ENCODE data around the gene STAT5A. TPM values are rescaled to one million over a fixed set of nuclear protein-coding genes. Genes with fewer than 3 reads are reported as not detected.

The STAT5A gene
- total RNA-seq, 4 donors from 2014 or later: 32.1 to 56.0 (median 45.6) TPM

DNA sequence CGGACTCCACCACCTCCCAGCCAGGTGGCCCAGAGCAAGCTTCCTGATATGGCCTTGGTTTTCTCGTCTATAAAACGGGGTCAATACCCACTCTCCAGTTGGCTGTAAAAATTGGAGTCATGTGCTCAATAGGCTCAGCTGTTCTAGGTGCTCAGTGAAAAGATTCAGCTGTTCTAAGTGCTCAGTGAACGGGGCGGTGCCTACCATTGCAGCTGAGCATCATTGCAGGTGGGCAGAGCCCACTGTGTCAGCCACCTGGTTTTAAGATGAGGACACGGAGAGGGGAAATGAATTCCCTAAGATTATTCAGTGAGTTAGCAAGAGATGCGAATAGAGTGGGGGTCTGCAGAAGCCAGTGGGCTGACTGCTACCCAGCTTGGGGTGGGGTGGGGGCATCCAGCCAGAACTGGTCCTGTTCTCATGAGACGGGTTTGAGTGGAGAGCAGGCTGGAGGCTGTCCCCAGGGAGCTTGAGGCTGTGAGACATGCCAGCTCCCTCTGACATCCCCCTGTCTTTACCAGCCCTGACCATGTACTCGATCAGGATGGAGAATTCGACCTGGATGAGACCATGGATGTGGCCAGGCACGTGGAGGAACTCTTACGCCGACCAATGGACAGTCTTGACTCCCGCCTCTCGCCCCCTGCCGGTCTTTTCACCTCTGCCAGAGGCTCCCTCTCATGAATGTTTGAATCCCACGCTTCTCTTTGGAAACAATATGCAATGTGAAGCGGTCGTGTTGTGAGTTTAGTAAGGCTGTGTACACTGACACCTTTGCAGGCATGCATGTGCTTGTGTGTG, 21.9 kb downstream of the STAT5A start:
- no peak overlapping the region for H3K27ac ChIP-seq
- H3K9me3 ChIP-seq: no peaks in the 10 kb centered on the region
- no peak overlapping the region for H3K4me3 ChIP-seq
- H3K27me3 ChIP-seq: no peaks in the 10 kb centered on the region
- DNase-seq (ENCODE audit: low spot score in 2 of 2): no peak
- TF ChIP-seq EP300 (IDR thresholded peaks at IDR 0.05): no peak
- no peak for TF ChIP-seq POLR2A (IDR thresholded peaks at IDR 0.05)
- TF ChIP-seq, protein P1, sequence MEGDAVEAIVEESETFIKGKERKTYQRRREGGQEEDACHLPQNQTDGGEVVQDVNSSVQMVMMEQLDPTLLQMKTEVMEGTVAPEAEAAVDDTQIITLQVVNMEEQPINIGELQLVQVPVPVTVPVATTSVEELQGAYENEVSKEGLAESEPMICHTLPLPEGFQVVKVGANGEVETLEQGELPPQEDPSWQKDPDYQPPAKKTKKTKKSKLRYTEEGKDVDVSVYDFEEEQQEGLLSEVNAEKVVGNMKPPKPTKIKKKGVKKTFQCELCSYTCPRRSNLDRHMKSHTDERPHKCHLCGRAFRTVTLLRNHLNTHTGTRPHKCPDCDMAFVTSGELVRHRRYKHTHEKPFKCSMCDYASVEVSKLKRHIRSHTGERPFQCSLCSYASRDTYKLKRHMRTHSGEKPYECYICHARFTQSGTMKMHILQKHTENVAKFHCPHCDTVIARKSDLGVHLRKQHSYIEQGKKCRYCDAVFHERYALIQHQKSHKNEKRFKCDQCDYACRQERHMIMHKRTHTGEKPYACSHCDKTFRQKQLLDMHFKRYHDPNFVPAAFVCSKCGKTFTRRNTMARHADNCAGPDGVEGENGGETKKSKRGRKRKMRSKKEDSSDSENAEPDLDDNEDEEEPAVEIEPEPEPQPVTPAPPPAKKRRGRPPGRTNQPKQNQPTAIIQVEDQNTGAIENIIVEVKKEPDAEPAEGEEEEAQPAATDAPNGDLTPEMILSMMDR (IDR thresholded peaks at IDR 0.05): no peak
- TF ChIP-seq POLR2AphosphoS5 (IDR thresholded peaks at IDR 0.05): no peak
- peaks cover 39% of the 10 kb centered on the region for H3K4me1 ChIP-seq
- H3K36me3 ChIP-seq: peaks cover 80% of the 10 kb centered on the region
- 82% methylated on average over 19 of the region's 19 CpGs for WGBS

DNA sequence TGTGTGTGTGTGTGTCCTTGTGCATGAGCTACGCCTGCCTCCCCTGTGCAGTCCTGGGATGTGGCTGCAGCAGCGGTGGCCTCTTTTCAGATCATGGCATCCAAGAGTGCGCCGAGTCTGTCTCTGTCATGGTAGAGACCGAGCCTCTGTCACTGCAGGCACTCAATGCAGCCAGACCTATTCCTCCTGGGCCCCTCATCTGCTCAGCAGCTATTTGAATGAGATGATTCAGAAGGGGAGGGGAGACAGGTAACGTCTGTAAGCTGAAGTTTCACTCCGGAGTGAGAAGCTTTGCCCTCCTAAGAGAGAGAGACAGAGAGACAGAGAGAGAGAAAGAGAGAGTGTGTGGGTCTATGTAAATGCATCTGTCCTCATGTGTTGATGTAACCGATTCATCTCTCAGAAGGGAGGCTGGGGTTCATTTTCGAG, 22.5 kb downstream of the STAT5A start:
- H3K4me3 ChIP-seq: no peak overlapping the region
- no peak for DNase-seq (ENCODE audit: low spot score in 2 of 2)
- H3K27me3 ChIP-seq: no peaks in the 10 kb centered on the region
- H3K9me3 ChIP-seq: no peaks in the 10 kb centered on the region
- peaks cover 80% of the 10 kb centered on the region for H3K36me3 ChIP-seq
- H3K27ac ChIP-seq: peak overlapping the region; percentile 81
- 59% methylated on average over 9 of the region's 9 CpGs for WGBS
- H3K4me1 ChIP-seq: peaks cover 39% of the 10 kb centered on the region
- TF ChIP-seq POLR2AphosphoS5 (IDR thresholded peaks at IDR 0.05) (no peak), POLR2A (IDR thresholded peaks at IDR 0.05) (no peak), EP300 (IDR thresholded peaks at IDR 0.05) (no peak)
- TF ChIP-seq, protein P1 (IDR thresholded peaks at IDR 0.05): no peak

DNA sequence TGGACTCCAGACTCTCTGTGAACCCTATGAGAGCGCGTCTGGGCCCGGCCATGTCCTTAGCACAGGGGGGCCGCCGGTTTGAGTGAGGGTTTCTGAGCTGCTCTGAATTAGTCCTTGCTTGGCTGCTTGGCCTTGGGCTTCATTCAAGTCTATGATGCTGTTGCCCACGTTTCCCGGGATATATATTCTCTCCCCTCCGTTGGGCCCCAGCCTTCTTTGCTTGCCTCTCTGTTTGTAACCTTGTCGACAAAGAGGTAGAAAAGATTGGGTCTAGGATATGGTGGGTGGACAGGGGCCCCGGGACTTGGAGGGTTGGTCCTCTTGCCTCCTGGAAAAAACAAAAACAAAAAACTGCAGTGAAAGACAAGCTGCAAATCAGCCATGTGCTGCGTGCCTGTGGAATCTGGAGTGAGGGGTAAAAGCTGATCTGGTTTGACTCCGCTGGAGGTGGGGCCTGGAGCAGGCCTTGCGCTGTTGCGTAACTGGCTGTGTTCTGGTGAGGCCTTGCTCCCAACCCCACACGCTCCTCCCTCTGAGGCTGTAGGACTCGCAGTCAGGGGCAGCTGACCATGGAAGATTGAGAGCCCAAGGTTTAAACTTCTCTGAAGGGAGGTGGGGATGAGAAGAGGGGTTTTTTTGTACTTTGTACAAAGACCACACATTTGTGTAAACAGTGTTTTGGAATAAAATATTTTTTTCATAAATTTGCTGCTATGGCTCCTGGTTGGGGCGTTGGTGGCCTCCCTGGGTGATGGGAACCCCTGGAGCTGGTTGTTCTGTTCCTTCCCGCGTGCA, 23.1 kb downstream of the STAT5A start:
- WGBS: 55% methylated on average over 19 of the region's 19 CpGs
- H3K4me1 ChIP-seq: peaks cover 39% of the 10 kb centered on the region
- peak; percentile 93 to 94 for DNase-seq (ENCODE audit: low spot score in 2 of 2)

GRCh38 chr17:42312035-42312284, 23.7 kb downstream of the STAT5A start:
- H3K9me3 ChIP-seq: no peaks in the 10 kb centered on the region
- H3K4me3 ChIP-seq: no peak overlapping the region
- peak overlapping the region; percentile 81 for H3K27ac ChIP-seq
- H3K27me3 ChIP-seq: no peaks in the 10 kb centered on the region
- peaks cover 80% of the 10 kb centered on the region for H3K36me3 ChIP-seq
- 19% methylated on average over 2 of the region's 5 CpGs for WGBS
- no peak for TF ChIP-seq EP300 (IDR thresholded peaks at IDR 0.05)
- no peak for TF ChIP-seq POLR2AphosphoS5 (IDR thresholded peaks at IDR 0.05)
- TF ChIP-seq POLR2A (IDR thresholded peaks at IDR 0.05): no peak
- TF ChIP-seq, protein P1 (IDR thresholded peaks at IDR 0.05): no peak
- peaks cover 39% of the 10 kb centered on the region for H3K4me1 ChIP-seq
- no peak for DNase-seq (ENCODE audit: low spot score in 2 of 2)

More for the DNA sequence above, 23.1 kb downstream of the STAT5A start:
- H3K27ac ChIP-seq: peak overlapping the region; percentile 81
- no peaks in the 10 kb centered on the region for H3K9me3 ChIP-seq
- H3K27me3 ChIP-seq: no peaks in the 10 kb centered on the region
- H3K4me3 ChIP-seq: no peak overlapping the region
- TF ChIP-seq, protein P1 (IDR thresholded peaks at IDR 0.05): no peak
- no peak for TF ChIP-seq EP300 (IDR thresholded peaks at IDR 0.05)
- peak in 2 of 3 donors; percentile 12 to 56 for TF ChIP-seq POLR2AphosphoS5 (IDR thresholded peaks at IDR 0.05)
- no peak for TF ChIP-seq POLR2A (IDR thresholded peaks at IDR 0.05)
- peaks cover 80% of the 10 kb centered on the region for H3K36me3 ChIP-seq
